Activated CD8-positive, alpha-beta memory T cell treated with anti-CD3 and anti-CD28 coated beads for 1 hour (primary cell): ENCODE measurements around the gene LYRM4.

Source experiments
- DNase-seq, 2 donors: peaks; one replicate each; pipeline ENCODE4 v3.0.0-alpha.2; 2020; ENCODE audit warnings: low read depth in 1 of 2; ENCODE audit errors: extremely low read depth in 1 of 2

LYRM4 gene

GRCh38 chr6:5105146-5105545, 155.6 kb downstream of the LYRM4 start:
- DNase-seq: no peak

GRCh38 chr6:5104667-5105066, 156.1 kb downstream of the LYRM4 start:
- DNase-seq: no peak

GRCh38 chr6:5103250-5103649, 157.5 kb downstream of the LYRM4 start:
- no peak for DNase-seq

- DNase-seq: no peak
Measured at GRCh38 chr6:5102267-5102970, 158.3 kb downstream of the LYRM4 start.

GRCh38 chr6:5100806-5101205, 159.9 kb downstream of the LYRM4 start:
- DNase-seq: no peak

GRCh38 chr6:5099537-5099936, 161.2 kb downstream of the LYRM4 start:
- DNase-seq: no peak

- DNase-seq: no peak
Measured at GRCh38 chr6:5098501-5099270, 162.1 kb downstream of the LYRM4 start.

- DNase-seq: no peak
Measured at GRCh38 chr6:5096482-5096881, 164.3 kb downstream of the LYRM4 start.

- DNase-seq: no peak
Measured at GRCh38 chr6:5095236-5095635, 165.5 kb downstream of the LYRM4 start.

- DNase-seq: no peak
Measured at GRCh38 chr6:5094327-5094726, 166.4 kb downstream of the LYRM4 start.

- DNase-seq: no peak
Measured at GRCh38 chr6:5093231-5094015, 167.3 kb downstream of the LYRM4 start.

- no peak for DNase-seq
Measured at GRCh38 chr6:5091210-5092069, 169.3 kb downstream of the LYRM4 start.

GRCh38 chr6:5090603-5091002, 170.1 kb downstream of the LYRM4 start:
- DNase-seq: no peak

GRCh38 chr6:5089481-5090438, 171.0 kb downstream of the LYRM4 start:
- DNase-seq: no peak

- DNase-seq: no peak
Measured at GRCh38 chr6:5088780-5089179, 172.0 kb downstream of the LYRM4 start.

GRCh38 chr6:5087389-5087788, 173.4 kb downstream of the LYRM4 start:
- no peak for DNase-seq

GRCh38 chr6:5086294-5086890, 174.4 kb downstream of the LYRM4 start:
- DNase-seq: no peak

GRCh38 chr6:5085648-5086293, 175.0 kb downstream of the LYRM4 start:
- DNase-seq: no peak
